WERI-Rb-1 (cell line): Measurements from ENCODE around the gene MFSD6.

ENCODE experiments used
- DNase-seq: peaks from one replicate; pipeline ENCODE4 v3.0.0-alpha.2; 2020
- H3K27ac ChIP-seq: fragments of 250-450 bp; sonication (Bioruptor Pico); 2 replicates; pipeline ENCODE4 v1.5.1; 2020; ENCODE audit warnings: mild to moderate bottlenecking, moderate library complexity
- H3K27me3 ChIP-seq: fragments of 250-450 bp; sonication (Bioruptor Pico); 2 replicates; pipeline ENCODE4 v1.5.1; 2021; ENCODE audit warnings: mild to moderate bottlenecking, low read depth, moderate library complexity; ENCODE audit not compliant: insufficient read depth, severe bottlenecking
- H3K36me3 ChIP-seq: fragments of 250-450 bp; sonication (Bioruptor Pico); 2 replicates; pipeline ENCODE4 v1.5.1; 2020; ENCODE audit warnings: mild to moderate bottlenecking, moderate library complexity
- H3K4me3 ChIP-seq: 2 replicates; pipeline ENCODE4 v1.5.1; 2011; ENCODE audit warnings: low read depth, mild to moderate bottlenecking, control low read depth, low read length
- H3K9me3 ChIP-seq: fragments of 250-450 bp; sonication (Bioruptor Pico); 2 replicates; pipeline ENCODE4 v1.5.1; 2021; ENCODE audit warnings: mild to moderate bottlenecking, moderate library complexity; ENCODE audit not compliant: severe bottlenecking
- TF ChIP-seq, protein P1 (sequence below): IDR thresholded peaks from 2 replicates; pipeline ENCODE4 v1.5.1; 2011; ENCODE audit warnings: low read depth, mild to moderate bottlenecking, control low read depth, inconsistent platforms, low read length

The MFSD6 gene

DNA sequence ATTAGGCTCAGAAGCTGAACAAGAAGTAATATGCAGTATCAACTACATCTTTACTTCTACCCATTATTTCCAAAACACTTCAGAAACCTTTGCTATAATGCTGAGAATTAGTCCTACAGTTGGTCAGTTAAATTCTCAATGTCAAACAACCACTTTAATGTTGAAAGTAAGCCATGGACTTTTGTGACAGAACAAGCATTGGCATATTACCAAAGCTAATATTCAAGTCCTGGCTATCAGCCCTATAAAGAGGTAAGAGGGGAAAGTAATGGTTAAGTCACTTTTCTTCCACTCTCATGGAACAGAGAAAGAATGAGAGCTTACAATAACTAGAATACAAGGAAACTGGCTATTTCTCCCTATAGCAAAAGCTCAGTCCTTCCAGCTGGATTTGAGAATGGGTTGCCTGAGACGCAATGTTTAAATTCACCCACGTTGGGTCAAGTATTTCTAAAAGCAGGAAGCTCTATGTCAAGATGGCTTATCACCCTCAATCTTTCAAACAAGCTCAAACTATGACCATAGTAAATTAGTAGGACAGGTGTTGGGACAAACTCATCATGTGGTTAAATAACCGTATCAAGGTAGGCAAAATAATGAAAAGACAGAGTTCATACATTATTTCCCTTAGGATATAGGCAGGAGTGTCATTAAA, 31.4 kb upstream of the MFSD6 start:
- H3K27me3 ChIP-seq = no peaks in the 10 kb centered on the region
- H3K9me3 ChIP-seq = no peaks in the 10 kb centered on the region
- no peak overlapping the region for H3K4me3 ChIP-seq
- H3K27ac ChIP-seq = no peak overlapping the region
- no peak for DNase-seq
- TF ChIP-seq, protein P1, sequence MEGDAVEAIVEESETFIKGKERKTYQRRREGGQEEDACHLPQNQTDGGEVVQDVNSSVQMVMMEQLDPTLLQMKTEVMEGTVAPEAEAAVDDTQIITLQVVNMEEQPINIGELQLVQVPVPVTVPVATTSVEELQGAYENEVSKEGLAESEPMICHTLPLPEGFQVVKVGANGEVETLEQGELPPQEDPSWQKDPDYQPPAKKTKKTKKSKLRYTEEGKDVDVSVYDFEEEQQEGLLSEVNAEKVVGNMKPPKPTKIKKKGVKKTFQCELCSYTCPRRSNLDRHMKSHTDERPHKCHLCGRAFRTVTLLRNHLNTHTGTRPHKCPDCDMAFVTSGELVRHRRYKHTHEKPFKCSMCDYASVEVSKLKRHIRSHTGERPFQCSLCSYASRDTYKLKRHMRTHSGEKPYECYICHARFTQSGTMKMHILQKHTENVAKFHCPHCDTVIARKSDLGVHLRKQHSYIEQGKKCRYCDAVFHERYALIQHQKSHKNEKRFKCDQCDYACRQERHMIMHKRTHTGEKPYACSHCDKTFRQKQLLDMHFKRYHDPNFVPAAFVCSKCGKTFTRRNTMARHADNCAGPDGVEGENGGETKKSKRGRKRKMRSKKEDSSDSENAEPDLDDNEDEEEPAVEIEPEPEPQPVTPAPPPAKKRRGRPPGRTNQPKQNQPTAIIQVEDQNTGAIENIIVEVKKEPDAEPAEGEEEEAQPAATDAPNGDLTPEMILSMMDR = no peak
- H3K36me3 ChIP-seq = no peaks in the 10 kb centered on the region

DNA sequence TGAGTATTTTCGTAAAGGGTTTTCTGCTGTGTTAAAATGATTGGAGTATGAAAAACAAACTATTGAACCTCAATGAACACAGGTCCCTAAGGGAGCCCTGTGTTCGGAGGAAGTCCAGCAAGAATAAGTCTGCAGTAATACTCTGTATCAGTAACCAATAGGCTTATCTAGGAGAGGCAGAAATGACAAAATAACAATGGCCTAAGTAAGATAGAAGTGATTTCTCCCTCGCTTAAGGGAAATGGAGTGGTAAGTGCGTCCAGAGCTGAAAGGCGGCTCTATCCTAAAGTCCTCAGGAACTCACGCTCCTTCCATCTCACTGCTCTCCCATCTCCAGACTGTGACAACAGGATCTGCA, 29.3 kb upstream of the MFSD6 start:
- H3K36me3 ChIP-seq = no peaks in the 10 kb centered on the region
- no peaks in the 10 kb centered on the region for H3K27me3 ChIP-seq
- no peak overlapping the region for H3K4me3 ChIP-seq
- TF ChIP-seq, protein P1 = no peak
- H3K27ac ChIP-seq = no peak overlapping the region
- no peak for DNase-seq
- H3K9me3 ChIP-seq = no peaks in the 10 kb centered on the region

DNA sequence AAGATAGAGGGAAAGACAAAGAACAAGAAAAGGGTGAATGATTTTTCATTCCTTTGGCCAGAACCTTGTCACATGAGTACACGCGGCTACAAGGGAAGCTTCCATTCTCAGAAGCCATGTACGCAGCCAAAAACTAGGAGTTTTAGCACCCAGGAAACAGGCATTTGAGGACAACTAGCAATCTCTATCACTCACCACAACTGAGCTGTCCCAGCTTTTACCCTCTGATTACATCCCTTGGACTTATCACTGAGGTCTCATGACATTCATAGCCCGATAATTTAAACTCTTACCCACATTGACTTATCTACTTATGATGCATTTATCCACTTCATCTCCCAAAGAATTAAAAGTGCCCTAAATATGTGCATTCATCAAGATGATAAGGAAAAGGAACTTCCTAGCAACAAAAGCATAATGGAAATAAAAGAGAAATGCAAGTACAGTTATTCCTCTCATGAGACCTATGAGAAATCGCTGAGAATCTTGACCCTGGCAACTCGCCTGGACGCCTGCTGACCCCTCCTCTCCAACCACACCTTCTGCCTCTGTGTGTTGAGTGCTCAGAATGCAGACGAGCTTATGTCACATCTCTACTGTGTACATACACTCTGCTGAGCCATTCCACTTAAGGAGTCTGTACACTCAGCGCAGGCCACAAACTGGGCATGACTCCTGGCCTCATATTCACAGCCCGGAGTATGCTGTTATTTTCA, 28.7 kb upstream of the MFSD6 start:
- no peaks in the 10 kb centered on the region for H3K36me3 ChIP-seq
- no peaks in the 10 kb centered on the region for H3K9me3 ChIP-seq
- H3K4me3 ChIP-seq = no peak overlapping the region
- H3K27ac ChIP-seq = no peak overlapping the region
- TF ChIP-seq, protein P1 = no peak
- no peaks in the 10 kb centered on the region for H3K27me3 ChIP-seq
- no peak for DNase-seq

DNA sequence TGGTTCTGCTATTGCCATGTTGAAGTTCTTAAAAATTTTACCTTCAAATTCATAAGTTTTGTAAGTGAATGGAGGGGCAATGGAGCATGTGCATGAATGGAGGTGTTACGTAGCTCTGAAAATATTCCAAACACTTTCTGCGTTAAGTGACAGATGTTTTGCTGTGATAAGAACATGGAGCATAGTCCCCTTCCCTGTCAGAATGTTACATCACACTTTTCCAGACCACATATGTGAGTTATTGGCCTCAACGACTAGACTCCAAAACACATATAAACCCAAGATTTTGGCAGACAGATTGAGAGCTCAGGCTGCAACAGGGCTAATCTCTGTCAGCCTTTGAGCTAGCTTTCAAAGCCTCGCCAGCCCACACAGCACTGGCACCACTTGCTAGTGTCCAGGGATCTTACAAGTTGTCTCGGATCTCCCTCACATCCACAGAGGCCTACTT, 27.2 kb upstream of the MFSD6 start:
- Histone ChIP-seq H3K27me3 (no peaks in the 10 kb centered on the region), H3K9me3 (no peaks in the 10 kb centered on the region), H3K27ac (no peak overlapping the region), H3K4me3 (no peak overlapping the region), H3K36me3 (no peaks in the 10 kb centered on the region)
- DNase-seq = no peak
- TF ChIP-seq, protein P1 = no peak

DNA sequence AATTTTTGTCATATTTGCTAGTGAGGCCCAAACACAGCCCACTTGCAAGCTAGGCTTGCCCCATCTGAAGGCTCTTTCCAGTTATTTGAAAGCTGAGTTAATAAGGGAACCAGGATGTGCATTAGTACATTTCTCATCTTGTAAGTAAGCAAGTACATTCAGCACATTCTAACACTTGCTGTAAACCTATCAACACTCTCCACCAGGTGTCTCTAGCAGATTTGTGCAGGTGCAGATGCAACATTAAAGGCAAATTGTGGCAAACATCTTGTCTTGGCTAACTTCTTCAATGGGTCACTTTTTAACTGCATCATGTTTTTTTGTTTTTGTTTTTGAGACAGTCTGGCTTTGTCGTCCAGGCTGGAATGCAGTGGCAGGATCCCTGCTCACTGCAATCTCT, 25.3 kb upstream of the MFSD6 start:
- Histone ChIP-seq H3K36me3 (no peaks in the 10 kb centered on the region), H3K4me3 (no peak overlapping the region), H3K27ac (no peak overlapping the region), H3K27me3 (no peaks in the 10 kb centered on the region), H3K9me3 (no peaks in the 10 kb centered on the region)
- TF ChIP-seq, protein P1 = peak; percentile 63
- peak; percentile 20 for DNase-seq
